ENCODE measurements around the gene BARX1. TPM values are rescaled to one million over a fixed set of nuclear protein-coding genes. Genes with fewer than 3 reads are reported as not detected.

The BARX1 gene
- total and polyA plus RNA-seq, 2 donors, result 0.14 to 0.55 TPM

DNA sequence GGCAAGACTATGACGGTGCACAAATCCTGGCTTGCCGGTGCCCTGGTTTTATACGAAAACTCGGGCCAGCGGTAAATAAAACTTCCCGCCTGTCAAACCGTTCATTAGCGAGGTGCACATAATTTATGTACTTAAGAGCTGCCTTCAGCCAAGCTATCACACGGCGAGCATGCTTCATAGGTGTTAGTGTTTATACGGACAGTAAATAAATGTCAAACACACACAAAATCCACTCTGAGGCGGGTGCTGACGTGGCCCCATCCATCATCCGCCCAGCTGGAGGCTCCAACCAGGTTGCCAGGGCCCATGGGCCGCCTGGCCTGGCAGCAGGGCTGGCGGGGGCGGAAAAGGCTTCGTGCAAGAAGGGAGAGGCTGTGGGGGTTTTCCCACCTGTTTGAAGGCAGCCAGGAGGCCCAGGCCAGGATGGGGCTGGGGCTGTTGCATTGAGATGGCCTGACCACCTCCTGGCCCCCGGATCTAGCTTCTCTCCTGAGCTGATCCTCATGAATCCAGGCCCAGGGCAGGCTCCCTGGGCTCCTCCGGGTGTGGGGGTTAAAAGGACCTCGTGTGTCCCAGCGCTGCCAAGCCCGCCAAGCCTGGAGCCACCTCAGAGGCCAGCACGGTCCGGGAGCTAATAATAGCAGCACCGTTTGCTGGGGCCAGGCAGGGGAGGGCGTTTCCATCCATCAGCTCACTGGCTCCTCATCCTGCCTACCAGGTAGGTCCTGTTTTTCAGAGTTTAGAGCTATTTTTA lies 43.2 kb downstream of the BARX1 start:
- H3K36me3 ChIP-seq (ENCODE audit: control insufficient read depth in 2 of 2, insufficient read depth in 2 of 2, low read length in 1 of 2), result no peaks in the 10 kb centered on the region
- H3K27ac ChIP-seq (ENCODE audit: low read depth in 1 of 2, low read length in 1 of 2), result no peak overlapping the region
- peaks cover 0 to 4% of the 10 kb centered on the region in 2 donors for H3K9me3 ChIP-seq (ENCODE audit: control insufficient read depth in 2 of 2, insufficient read depth in 1 of 2, low read length in 1 of 2)
- H3K4me3 ChIP-seq (ENCODE audit: low read length in 2 of 2), result no peak overlapping the region
- 86% methylated on average over 27 of the region's 27 CpGs for WGBS
- no peak for DNase-seq (ENCODE audit: low read depth in 6 of 9, low spot score in 9 of 9)
- no peaks in the 10 kb centered on the region for H3K4me1 ChIP-seq (ENCODE audit: control insufficient read depth in 2 of 2, insufficient read depth in 2 of 2, low read length in 2 of 2)
- peaks cover 3 to 25% of the 10 kb centered on the region in 2 donors for H3K27me3 ChIP-seq (ENCODE audit: control insufficient read depth in 2 of 2, insufficient read depth in 1 of 2, low read length in 1 of 2)

DNA sequence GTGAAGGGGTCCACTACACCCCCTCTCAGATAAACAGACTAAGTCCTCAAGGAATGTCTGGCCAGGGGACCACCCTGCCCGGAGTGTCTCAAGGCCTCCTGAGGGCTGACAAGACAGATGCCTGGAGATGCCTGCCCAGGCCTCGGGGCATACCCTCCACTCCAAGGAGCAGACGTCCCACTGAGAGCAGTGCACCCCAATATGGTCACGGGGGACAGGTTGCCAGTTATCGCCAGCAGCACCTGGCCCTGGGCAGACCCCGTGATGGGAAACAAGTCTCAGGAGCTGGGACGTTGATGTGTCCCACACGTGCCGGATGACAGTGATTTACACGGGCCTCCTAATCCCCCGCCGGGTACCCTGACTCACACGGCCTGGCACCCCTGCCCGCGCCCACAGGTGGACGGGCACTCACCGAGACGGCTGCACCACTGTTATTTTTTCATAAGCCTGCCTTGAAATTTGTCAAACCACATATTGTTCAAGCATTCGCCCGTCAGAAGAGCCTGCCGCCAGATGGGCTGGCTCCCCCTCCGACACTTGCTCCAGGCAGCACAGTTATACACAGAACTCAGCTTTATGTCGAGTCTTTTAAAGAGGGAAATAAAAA lies 43.9 kb downstream of the BARX1 start:
- no peak overlapping the region for H3K27ac ChIP-seq (ENCODE audit: low read depth in 1 of 2, low read length in 1 of 2)
- H3K27me3 ChIP-seq (ENCODE audit: control insufficient read depth in 2 of 2, insufficient read depth in 1 of 2, low read length in 1 of 2), result peaks cover 3 to 25% of the 10 kb centered on the region in 2 donors
- no peak for DNase-seq (ENCODE audit: low read depth in 6 of 9, low spot score in 9 of 9)

GRCh38 chr9:93910598-93910997 lies 44.6 kb downstream of the BARX1 start:
- Histone ChIP-seq H3K9me3 (ENCODE audit: control insufficient read depth in 2 of 2, insufficient read depth in 1 of 2, low read length in 1 of 2) (no peaks in the 10 kb centered on the region), H3K36me3 (ENCODE audit: control insufficient read depth in 2 of 2, insufficient read depth in 2 of 2, low read length in 1 of 2) (no peaks in the 10 kb centered on the region), H3K27me3 (ENCODE audit: control insufficient read depth in 2 of 2, insufficient read depth in 1 of 2, low read length in 1 of 2) (peaks cover 3 to 25% of the 10 kb centered on the region in 2 donors), H3K4me1 (ENCODE audit: control insufficient read depth in 2 of 2, insufficient read depth in 2 of 2, low read length in 2 of 2) (no peaks in the 10 kb centered on the region), H3K27ac (ENCODE audit: low read depth in 1 of 2, low read length in 1 of 2) (no peak overlapping the region), H3K4me3 (ENCODE audit: low read length in 2 of 2) (no peak overlapping the region)
- DNase-seq (ENCODE audit: low read depth in 6 of 9, low spot score in 9 of 9), result no peak
- WGBS, result 95% methylated on average over 7 of the region's 7 CpGs

More for the DNA sequence above, 43.9 kb downstream of the BARX1 start:
- H3K4me1 ChIP-seq (ENCODE audit: control insufficient read depth in 2 of 2, insufficient read depth in 2 of 2, low read length in 2 of 2), result no peaks in the 10 kb centered on the region
- whole genome bisulfite sequencing, result 96% methylated on average over 23 of the region's 23 CpGs
- no peak overlapping the region for H3K4me3 ChIP-seq (ENCODE audit: low read length in 2 of 2)
- no peaks in the 10 kb centered on the region for H3K9me3 ChIP-seq (ENCODE audit: control insufficient read depth in 2 of 2, insufficient read depth in 1 of 2, low read length in 1 of 2)
- no peaks in the 10 kb centered on the region for H3K36me3 ChIP-seq (ENCODE audit: control insufficient read depth in 2 of 2, insufficient read depth in 2 of 2, low read length in 1 of 2)

- peaks cover 3 to 25% of the 10 kb centered on the region in 2 donors for H3K27me3 ChIP-seq (ENCODE audit: control insufficient read depth in 2 of 2, insufficient read depth in 1 of 2, low read length in 1 of 2)
- 95% methylated on average over 10 of the region's 10 CpGs for WGBS
These were observed 45.0 kb downstream of the BARX1 start for GRCh38 chr9:93910196-93910595.

GRCh38 chr9:93909242-93909616 lies 45.9 kb downstream of the BARX1 start:
- H3K4me3 ChIP-seq (ENCODE audit: low read length in 2 of 2), result no peak overlapping the region
- 44% methylated on average over 6 of the region's 6 CpGs for WGBS
- H3K4me1 ChIP-seq (ENCODE audit: control insufficient read depth in 2 of 2, insufficient read depth in 2 of 2, low read length in 2 of 2), result no peaks in the 10 kb centered on the region
- no peak overlapping the region for H3K27ac ChIP-seq (ENCODE audit: low read depth in 1 of 2, low read length in 1 of 2)
- H3K27me3 ChIP-seq (ENCODE audit: control insufficient read depth in 2 of 2, insufficient read depth in 1 of 2, low read length in 1 of 2), result peaks cover 3 to 25% of the 10 kb centered on the region in 2 donors
- no peaks in the 10 kb centered on the region for H3K36me3 ChIP-seq (ENCODE audit: control insufficient read depth in 2 of 2, insufficient read depth in 2 of 2, low read length in 1 of 2)
- H3K9me3 ChIP-seq (ENCODE audit: control insufficient read depth in 2 of 2, insufficient read depth in 1 of 2, low read length in 1 of 2), result no peaks in the 10 kb centered on the region
- DNase-seq (ENCODE audit: low read depth in 6 of 9, low spot score in 9 of 9), result no peak

More at GRCh38 chr9:93910196-93910595, 45.0 kb downstream of the BARX1 start:
- Histone ChIP-seq H3K36me3 (ENCODE audit: control insufficient read depth in 2 of 2, insufficient read depth in 2 of 2, low read length in 1 of 2) (no peaks in the 10 kb centered on the region), H3K4me3 (ENCODE audit: low read length in 2 of 2) (no peak overlapping the region), H3K4me1 (ENCODE audit: control insufficient read depth in 2 of 2, insufficient read depth in 2 of 2, low read length in 2 of 2) (no peaks in the 10 kb centered on the region), H3K27ac (ENCODE audit: low read depth in 1 of 2, low read length in 1 of 2) (no peak overlapping the region), H3K9me3 (ENCODE audit: control insufficient read depth in 2 of 2, insufficient read depth in 1 of 2, low read length in 1 of 2) (no peaks in the 10 kb centered on the region)
- DNase-seq (ENCODE audit: low read depth in 6 of 9, low spot score in 9 of 9), result no peak

- H3K27ac ChIP-seq (ENCODE audit: low read depth in 1 of 2, low read length in 1 of 2), result no peak overlapping the region
- no peaks in the 10 kb centered on the region for H3K36me3 ChIP-seq (ENCODE audit: control insufficient read depth in 2 of 2, insufficient read depth in 2 of 2, low read length in 1 of 2)
- no peaks in the 10 kb centered on the region for H3K9me3 ChIP-seq (ENCODE audit: control insufficient read depth in 2 of 2, insufficient read depth in 1 of 2, low read length in 1 of 2)
- no peak overlapping the region for H3K4me3 ChIP-seq (ENCODE audit: low read length in 2 of 2)
- 21% methylated on average over 15 of the region's 15 CpGs for WGBS
- no peak for DNase-seq (ENCODE audit: low read depth in 6 of 9, low spot score in 9 of 9)
- peaks cover 3 to 25% of the 10 kb centered on the region in 2 donors for H3K27me3 ChIP-seq (ENCODE audit: control insufficient read depth in 2 of 2, insufficient read depth in 1 of 2, low read length in 1 of 2)
- H3K4me1 ChIP-seq (ENCODE audit: control insufficient read depth in 2 of 2, insufficient read depth in 2 of 2, low read length in 2 of 2), result no peaks in the 10 kb centered on the region
These were observed 46.4 kb downstream of the BARX1 start for GRCh38 chr9:93908591-93909241.

DNA sequence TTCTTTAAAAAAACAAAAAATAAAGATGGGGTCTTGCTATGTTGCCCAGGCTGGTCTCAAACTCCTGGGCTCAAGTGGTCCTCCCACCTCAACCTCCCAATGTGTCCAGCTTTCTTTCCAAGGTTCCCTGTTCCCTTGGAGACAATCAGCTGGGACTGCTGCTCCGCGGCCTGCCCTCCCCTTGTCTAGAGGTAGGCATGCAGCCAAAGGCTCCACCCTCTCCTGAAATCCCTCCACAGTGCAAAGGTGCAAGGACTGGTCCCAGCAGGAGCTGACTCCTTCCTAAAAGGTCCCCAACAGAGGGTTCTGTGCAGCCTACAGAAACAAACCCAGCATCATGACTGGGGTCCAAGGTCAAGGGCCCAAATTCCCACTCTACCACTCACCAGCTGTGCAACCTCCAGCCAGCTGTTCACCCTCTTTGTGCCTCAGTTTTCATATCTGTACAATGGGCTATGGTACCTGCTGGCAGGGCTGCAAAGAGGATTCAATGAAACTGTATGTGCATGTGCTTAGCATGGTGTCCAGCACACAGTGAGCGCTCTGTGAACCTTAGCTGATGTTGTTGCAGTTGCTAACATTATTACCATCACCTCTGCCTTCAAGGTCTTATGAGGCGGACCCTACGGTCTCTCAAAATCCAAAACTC lies 47.5 kb downstream of the BARX1 start:
- Histone ChIP-seq H3K9me3 (ENCODE audit: control insufficient read depth in 2 of 2, insufficient read depth in 1 of 2, low read length in 1 of 2) (no peaks in the 10 kb centered on the region), H3K4me1 (ENCODE audit: control insufficient read depth in 2 of 2, insufficient read depth in 2 of 2, low read length in 2 of 2) (no peaks in the 10 kb centered on the region), H3K36me3 (ENCODE audit: control insufficient read depth in 2 of 2, insufficient read depth in 2 of 2, low read length in 1 of 2) (no peaks in the 10 kb centered on the region), H3K27me3 (ENCODE audit: control insufficient read depth in 2 of 2, insufficient read depth in 1 of 2, low read length in 1 of 2) (peaks cover 3 to 27% of the 10 kb centered on the region in 2 donors), H3K4me3 (ENCODE audit: low read length in 2 of 2) (no peak overlapping the region), H3K27ac (ENCODE audit: low read depth in 1 of 2, low read length in 1 of 2) (no peak overlapping the region)
- DNase-seq (ENCODE audit: low read depth in 6 of 9, low spot score in 9 of 9), result no peak
- 84% methylated on average over 5 of the region's 5 CpGs for WGBS

- peaks cover 3 to 27% of the 10 kb centered on the region in 2 donors for H3K27me3 ChIP-seq (ENCODE audit: control insufficient read depth in 2 of 2, insufficient read depth in 1 of 2, low read length in 1 of 2)
- no peak overlapping the region for H3K4me3 ChIP-seq (ENCODE audit: low read length in 2 of 2)
- DNase-seq (ENCODE audit: low read depth in 6 of 9, low spot score in 9 of 9), result no peak
- H3K4me1 ChIP-seq (ENCODE audit: control insufficient read depth in 2 of 2, insufficient read depth in 2 of 2, low read length in 2 of 2), result no peaks in the 10 kb centered on the region
- H3K9me3 ChIP-seq (ENCODE audit: control insufficient read depth in 2 of 2, insufficient read depth in 1 of 2, low read length in 1 of 2), result no peaks in the 10 kb centered on the region
- WGBS, result 80% methylated on average over 10 of the region's 10 CpGs
- no peak overlapping the region for H3K27ac ChIP-seq (ENCODE audit: low read depth in 1 of 2, low read length in 1 of 2)
- no peaks in the 10 kb centered on the region for H3K36me3 ChIP-seq (ENCODE audit: control insufficient read depth in 2 of 2, insufficient read depth in 2 of 2, low read length in 1 of 2)
These were observed 48.8 kb downstream of the BARX1 start for GRCh38 chr9:93906195-93906880.

Measured in thymus (tissue), 11 donors.